Esophagus squamous epithelium (tissue), 5 donors: ENCODE measurements around the gene PREX1. TPM values are rescaled to one million over a fixed set of nuclear protein-coding genes. Genes with fewer than 3 reads are reported as not detected.

Source experiments
- DNase-seq: peaks from one replicate; lab custom pipeline; 2025; lab: John Stamatoyannopoulos, UW
- H3K27ac ChIP-seq, 4 donors: fragments of 200-600 bp; sonication (generic); one replicate each; pipeline ENCODE4 v1.5.1; 2016 to 2019; ENCODE audit warnings: mild to moderate bottlenecking in 1 of 4
- H3K27me3 ChIP-seq, 4 donors: fragments of 200-600 bp; sonication (generic); 1 replicate in 3 of 4; 2 replicates in 1 of 4; pipeline versions ENCODE4 v1.5.1 to v1.6.0; 2017 to 2021; ENCODE audit warnings: antibody characterized with exemption in 1 of 4
- H3K36me3 ChIP-seq, 3 donors: fragments of 200-600 bp; sonication (generic); one replicate each; pipeline ENCODE4 v1.5.1; 2016 to 2019
- H3K4me1 ChIP-seq, 3 donors: fragments of 200-600 bp; sonication (generic); one replicate each; pipeline ENCODE4 v1.5.1; 2017 to 2019
- H3K4me3 ChIP-seq, 4 donors: fragments of 200-600 bp; sonication (generic); 1 replicate in 3 of 4; 2 replicates in 1 of 4; pipeline ENCODE4 v1.5.1; 2016 to 2019; ENCODE audit warnings: mild to moderate bottlenecking in 2 of 4, moderate library complexity in 1 of 4
- H3K9me3 ChIP-seq, 3 donors: fragments of 200-600 bp; sonication (generic); one replicate each; pipeline ENCODE4 v1.5.1; 2016 to 2019
- POLR2A ChIP-seq, 4 donors: fragments of 450-650 bp; IDR thresholded peaks; one replicate each; pipeline ENCODE4 v1.6.1; 2017; ENCODE audit warnings: antibody characterized with exemption in 4 of 4, mild to moderate bottlenecking in 4 of 4, moderate library complexity in 3 of 4
- WGBS, 2 donors: methylation state at CpG; one replicate each; pipeline ENCODE4 v1.1.5; 2018; 5-methylcytosine and 5-hydroxymethylcytosine counted together
- intact Hi-C: fragments of 100-400 bp; cut with DNase I; formaldehyde crosslinking; loops from one replicate; pipeline ENCODE4 v1.15.0; 2022
- total RNA-seq, 4 donors: library from RNA; depleted of rRNA; stranded (reverse); fragments of >200 nt; gene quantifications; one replicate each; pipeline ENCODE4 v1.1.0, GENCODE V29; 2016
- TF ChIP-seq, protein P1 (sequence below), 6 experiments: fragments of 450-650 bp in 4 of 6; fragments of 200-600 bp in 2 of 6; sonication (generic) in 2 of 6; IDR thresholded peaks; one replicate each; pipeline ENCODE4 v1.5.1; 2016 to 2019; ENCODE audit warnings: antibody characterized with exemption in 6 of 6, mild to moderate bottlenecking in 4 of 6, moderate library complexity in 4 of 6
- donor health status: DM: yes; HTN: yes; CAD: no.

PREX1 gene
- total RNA-seq, 4 donors from 2014 or later = 4.9 to 25.9 (median 8.9) TPM

DNA sequence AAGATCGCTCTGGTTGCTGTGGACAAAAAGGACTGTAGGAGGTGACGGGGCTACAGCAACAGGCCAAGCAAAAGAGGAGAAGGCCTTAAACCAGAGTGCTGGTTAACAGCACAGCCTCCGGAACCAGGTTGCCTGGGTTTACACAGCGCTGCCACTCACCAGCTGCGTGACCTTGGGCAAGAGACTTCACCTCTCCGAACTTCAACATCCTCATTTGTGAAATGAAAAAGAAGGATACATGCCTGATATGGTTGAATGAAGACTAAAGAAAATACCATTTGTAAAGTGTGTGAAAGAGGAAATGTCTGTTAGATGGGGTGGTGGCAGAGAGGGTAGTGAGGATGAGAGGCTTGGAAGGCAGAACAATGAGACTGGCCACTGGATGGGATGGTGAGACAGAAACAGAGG is 44.9 kb downstream of the PREX1 start:
- no peak for TF ChIP-seq POLR2A (IDR thresholded peaks at IDR 0.05)
- TF ChIP-seq, protein P1, sequence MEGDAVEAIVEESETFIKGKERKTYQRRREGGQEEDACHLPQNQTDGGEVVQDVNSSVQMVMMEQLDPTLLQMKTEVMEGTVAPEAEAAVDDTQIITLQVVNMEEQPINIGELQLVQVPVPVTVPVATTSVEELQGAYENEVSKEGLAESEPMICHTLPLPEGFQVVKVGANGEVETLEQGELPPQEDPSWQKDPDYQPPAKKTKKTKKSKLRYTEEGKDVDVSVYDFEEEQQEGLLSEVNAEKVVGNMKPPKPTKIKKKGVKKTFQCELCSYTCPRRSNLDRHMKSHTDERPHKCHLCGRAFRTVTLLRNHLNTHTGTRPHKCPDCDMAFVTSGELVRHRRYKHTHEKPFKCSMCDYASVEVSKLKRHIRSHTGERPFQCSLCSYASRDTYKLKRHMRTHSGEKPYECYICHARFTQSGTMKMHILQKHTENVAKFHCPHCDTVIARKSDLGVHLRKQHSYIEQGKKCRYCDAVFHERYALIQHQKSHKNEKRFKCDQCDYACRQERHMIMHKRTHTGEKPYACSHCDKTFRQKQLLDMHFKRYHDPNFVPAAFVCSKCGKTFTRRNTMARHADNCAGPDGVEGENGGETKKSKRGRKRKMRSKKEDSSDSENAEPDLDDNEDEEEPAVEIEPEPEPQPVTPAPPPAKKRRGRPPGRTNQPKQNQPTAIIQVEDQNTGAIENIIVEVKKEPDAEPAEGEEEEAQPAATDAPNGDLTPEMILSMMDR (IDR thresholded peaks at IDR 0.05) = no peak
- Histone ChIP-seq H3K36me3 (no peaks in the 10 kb centered on the region), H3K4me3 (no peak overlapping the region), H3K9me3 (no peaks in the 10 kb centered on the region), H3K27me3 (peaks cover 0 to 20% (median 0%) of the 10 kb centered on the region in 4 donors), H3K27ac (no peak overlapping the region), H3K4me1 (peaks cover 0 to 39% (median 4%) of the 10 kb centered on the region in 3 donors)
- intact Hi-C loops = no loop called here
- no peak for DNase-seq
- 73 to 88% methylated on average over 6 of the region's 6 CpGs for WGBS, 2 donors

DNA sequence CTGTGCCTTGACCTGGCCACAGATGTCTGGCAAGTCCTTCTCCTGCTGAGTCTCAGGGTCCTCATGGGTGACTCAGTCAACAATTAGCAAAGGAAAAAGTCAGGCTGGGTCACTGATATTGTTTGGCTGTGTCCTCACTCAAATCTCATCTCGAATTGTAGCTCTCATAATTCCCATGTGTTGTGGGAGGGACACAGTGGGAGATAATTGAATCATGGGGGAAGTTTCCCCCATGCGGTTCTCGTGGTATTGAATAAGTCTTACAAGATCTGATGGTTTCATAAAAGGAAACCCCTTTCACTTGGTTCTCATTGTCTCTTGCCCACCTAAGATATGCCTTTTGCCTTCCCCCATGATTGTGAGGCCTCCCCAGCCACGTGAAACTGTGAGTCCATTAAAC is 45.7 kb downstream of the PREX1 start:
- Histone ChIP-seq H3K9me3 (no peaks in the 10 kb centered on the region), H3K4me1 (peaks cover under 1 to 40% (median 1%) of the 10 kb centered on the region in 3 donors)
- no peak for DNase-seq

DNA sequence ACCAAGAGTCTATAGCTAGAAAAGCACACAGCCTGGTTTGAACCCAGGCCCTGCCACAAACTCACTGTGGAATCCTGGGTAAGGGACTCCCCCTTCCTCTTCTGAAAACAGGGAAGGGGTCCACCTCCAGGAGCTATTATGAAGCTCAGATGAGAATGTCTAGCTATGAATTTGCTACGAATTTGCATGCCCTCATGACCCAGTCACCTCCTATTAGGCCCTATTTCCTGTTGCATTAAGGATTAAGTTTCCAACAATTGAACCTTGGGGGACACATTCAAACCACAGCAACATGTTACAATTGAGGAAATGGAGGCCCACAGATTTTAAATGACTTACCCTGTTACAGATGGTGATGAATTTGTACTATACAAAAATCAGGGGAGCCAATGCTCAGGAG is 46.2 kb downstream of the PREX1 start:
- H3K4me1 ChIP-seq = peaks cover 0 to 40% (median 4%) of the 10 kb centered on the region in 3 donors
- DNase-seq = no peak
- TF ChIP-seq, protein P1 (IDR thresholded peaks at IDR 0.05) = no peak
- TF ChIP-seq POLR2A (IDR thresholded peaks at IDR 0.05) = no peak
- H3K36me3 ChIP-seq = no peaks in the 10 kb centered on the region
- peaks cover 0 to 14% (median 0%) of the 10 kb centered on the region in 4 donors for H3K27me3 ChIP-seq
- no peak overlapping the region for H3K27ac ChIP-seq
- intact Hi-C loops = no loop called here
- H3K4me3 ChIP-seq = no peak overlapping the region
- H3K9me3 ChIP-seq = no peaks in the 10 kb centered on the region
- 17 to 31% methylated on average over 1 of the region's 1 CpG for WGBS, 2 donors

More for the DNA sequence above, 45.7 kb downstream of the PREX1 start:
- H3K4me3 ChIP-seq = no peak overlapping the region
- intact Hi-C loops = no loop called here
- H3K36me3 ChIP-seq = no peaks in the 10 kb centered on the region
- H3K27ac ChIP-seq = no peak overlapping the region
- H3K27me3 ChIP-seq = peaks cover 0 to 17% (median 0%) of the 10 kb centered on the region in 4 donors
- 55 to 58% methylated on average over 4 of the region's 4 CpGs for WGBS, 2 donors
- TF ChIP-seq POLR2A (IDR thresholded peaks at IDR 0.05) = no peak
- TF ChIP-seq, protein P1 (IDR thresholded peaks at IDR 0.05) = no peak

DNA sequence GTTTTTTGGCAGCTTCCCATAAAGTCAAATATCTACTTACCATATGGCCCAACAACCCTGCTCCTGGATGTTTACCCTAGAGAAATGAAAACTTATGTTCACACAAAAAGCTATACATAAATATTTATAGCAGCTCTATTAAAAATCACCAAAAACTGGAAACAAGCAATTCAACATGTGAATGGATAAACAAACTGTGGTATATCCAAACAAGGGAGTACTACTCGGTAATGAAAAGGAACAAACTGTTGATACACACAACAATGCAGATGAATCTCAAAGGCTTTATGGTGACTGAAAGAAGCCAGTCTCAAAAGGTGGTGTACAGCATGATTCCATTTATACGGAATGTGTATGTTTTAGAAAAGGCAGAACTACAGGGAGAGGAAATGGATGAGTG is 48.4 kb downstream of the PREX1 start:
- Histone ChIP-seq H3K4me1 (peaks cover 0 to 39% (median 8%) of the 10 kb centered on the region in 3 donors), H3K36me3 (no peaks in the 10 kb centered on the region), H3K4me3 (no peak overlapping the region), H3K9me3 (peaks cover 0 to 6% (median 0%) of the 10 kb centered on the region in 3 donors), H3K27me3 (peaks cover 0 to 5% (median 0%) of the 10 kb centered on the region in 4 donors), H3K27ac (no peak overlapping the region)
- 84 to 92% methylated on average over 2 of the region's 2 CpGs for WGBS, 2 donors
- DNase-seq = no peak
- TF ChIP-seq POLR2A (IDR thresholded peaks at IDR 0.05) = no peak
- TF ChIP-seq, protein P1 (IDR thresholded peaks at IDR 0.05) = no peak
- intact Hi-C loops = no loop called here

DNA sequence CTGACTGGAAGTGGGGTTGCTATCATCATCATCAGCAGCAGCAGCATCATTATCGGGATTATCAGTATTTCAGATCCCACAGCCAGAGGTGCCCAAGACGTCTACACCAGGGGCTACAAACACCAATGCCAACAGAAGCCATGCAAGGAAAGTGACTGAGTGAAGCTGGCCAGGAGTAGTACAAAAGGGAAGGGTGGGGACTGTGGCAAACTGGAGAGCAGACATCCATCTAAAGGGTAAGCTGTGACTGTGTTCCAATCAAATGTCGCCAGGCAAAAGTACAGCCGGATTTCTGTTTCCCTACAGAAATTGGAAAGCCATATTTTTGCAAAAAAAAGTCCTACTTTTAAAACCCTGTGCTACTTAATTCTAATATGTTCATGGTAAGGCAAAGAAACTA is 50.0 kb downstream of the PREX1 start:
- 78 to 94% methylated on average over 3 to 4 of the region's 4 CpGs for WGBS, 2 donors
- H3K9me3 ChIP-seq = peaks cover 0 to 6% (median 0%) of the 10 kb centered on the region in 3 donors
- H3K27me3 ChIP-seq = peaks cover 0 to 4% (median 0%) of the 10 kb centered on the region in 4 donors

More for the DNA sequence above, 50.0 kb downstream of the PREX1 start:
- Histone ChIP-seq H3K36me3 (no peaks in the 10 kb centered on the region), H3K4me3 (no peak overlapping the region), H3K27ac (no peak overlapping the region), H3K4me1 (peaks cover 0 to 43% (median 8%) of the 10 kb centered on the region in 3 donors)
- DNase-seq = no peak
- no peak for TF ChIP-seq POLR2A (IDR thresholded peaks at IDR 0.05)
- TF ChIP-seq, protein P1 (IDR thresholded peaks at IDR 0.05) = no peak
- intact Hi-C loops = no loop called here
